ENCODE data around the gene GRK7. TPM values are rescaled to one million over a fixed set of nuclear protein-coding genes. Genes with fewer than 3 reads are reported as not detected.

The GRK7 gene
- total RNA-seq, 2 experiments from 2014 or later = not detected

DNA sequence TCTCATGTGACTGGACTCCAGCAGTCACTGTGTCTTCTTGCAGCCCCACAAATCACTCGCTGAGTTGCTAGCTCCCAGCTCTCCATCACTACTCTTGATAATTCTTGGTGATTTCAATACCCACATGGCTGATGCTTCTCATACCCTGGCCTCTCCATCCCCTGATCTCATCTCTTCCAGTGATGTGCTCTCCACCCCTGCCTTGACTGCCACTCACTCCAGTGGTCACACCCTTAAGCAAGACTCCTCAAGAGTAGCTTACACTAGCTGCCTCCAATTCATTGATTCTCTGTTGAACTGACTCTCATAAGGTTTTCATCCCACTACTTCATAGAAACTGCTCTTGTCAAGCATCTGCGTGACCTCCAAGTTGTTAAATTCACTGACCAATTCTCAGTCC is 837 bp downstream of the GRK7 start:
- Mint-ChIP-seq H3K9me3 (ENCODE audit: insufficient read depth) (no peaks in the 10 kb centered on the region), H3K36me3 (ENCODE audit: low read depth) (no peaks in the 10 kb centered on the region), H3K4me3 (no peak overlapping the region), H3K27me3 (ENCODE audit: low read depth) (no peaks in the 10 kb centered on the region), H3K4me1 (ENCODE audit: low read depth) (peaks cover 5% of the 10 kb centered on the region), H3K27ac (no peak overlapping the region)
- CTCF ChIA-PET = interaction anchor here (1.2 kb wide), 1 partner anchor 11 kb away, joined by 3 read pairs; no protein-coding TSS in a partner anchor
- no peak for DNase-seq
- POLR2A ChIA-PET = no interaction called here
- ATAC-seq = no peak

DNA sequence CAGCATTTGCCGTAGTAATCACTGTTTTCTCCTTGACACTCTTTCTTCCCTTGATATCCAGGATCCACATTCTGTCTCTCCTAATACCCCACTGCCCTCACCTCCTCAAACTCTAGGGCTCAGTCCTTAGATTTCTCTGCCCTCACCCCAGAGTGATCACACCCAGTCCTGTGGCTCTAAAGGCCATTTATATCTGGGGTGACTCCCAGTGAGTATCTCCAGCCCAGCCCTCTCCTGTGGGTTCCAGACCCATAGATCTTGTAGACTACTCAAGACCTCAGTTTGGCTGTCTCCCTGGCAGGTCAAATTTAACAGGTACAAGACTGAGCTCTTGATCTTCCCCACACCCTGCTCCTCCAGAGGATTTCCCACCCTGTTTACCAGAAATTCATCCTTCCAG is 1.3 kb downstream of the GRK7 start:
- Mint-ChIP-seq H3K36me3 (ENCODE audit: low read depth) (no peaks in the 10 kb centered on the region), H3K9me3 (ENCODE audit: insufficient read depth) (no peaks in the 10 kb centered on the region), H3K4me3 (no peak overlapping the region), H3K27me3 (ENCODE audit: low read depth) (no peaks in the 10 kb centered on the region), H3K27ac (no peak overlapping the region), H3K4me1 (ENCODE audit: low read depth) (peaks cover 5% of the 10 kb centered on the region)
- ATAC-seq (no peak), DNase-seq (no peak)
- POLR2A ChIA-PET = no interaction called here
- CTCF ChIA-PET = interaction anchor here (1.2 kb wide), 1 partner anchor 12 kb away, joined by 3 read pairs; no protein-coding TSS in a partner anchor

DNA sequence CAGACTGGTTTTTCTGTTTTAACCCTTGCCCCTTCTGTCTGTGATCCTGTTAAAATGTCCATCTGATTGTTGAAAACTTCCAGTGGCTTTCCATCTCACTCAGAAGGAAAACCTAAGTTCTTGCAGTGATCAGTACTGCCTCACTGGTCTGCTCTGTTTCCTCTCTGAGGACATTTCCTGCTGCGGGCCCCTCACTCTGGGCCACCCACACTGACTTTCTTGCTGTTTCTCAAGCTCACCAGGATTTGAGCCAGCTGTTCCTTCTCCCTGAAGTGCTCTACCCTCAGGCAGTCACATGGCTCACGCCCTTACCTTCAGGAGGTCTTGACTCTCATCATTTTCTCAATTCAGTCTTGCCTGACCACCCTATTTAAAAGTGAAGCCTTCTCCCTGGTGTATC is 1.8 kb downstream of the GRK7 start:
- Mint-ChIP-seq H3K4me3 (no peak overlapping the region), H3K36me3 (ENCODE audit: low read depth) (no peaks in the 10 kb centered on the region), H3K9me3 (ENCODE audit: insufficient read depth) (no peaks in the 10 kb centered on the region), H3K27ac (no peak overlapping the region), H3K4me1 (ENCODE audit: low read depth) (peaks cover 5% of the 10 kb centered on the region), H3K27me3 (ENCODE audit: low read depth) (no peaks in the 10 kb centered on the region)
- peak; percentile 23 for ATAC-seq
- ChIA-PET CTCF (interaction anchor here (1.2 kb wide), 1 partner anchor 12 kb away, joined by 3 read pairs; no protein-coding TSS in a partner anchor), POLR2A (no interaction called here)
- no peak for DNase-seq

DNA sequence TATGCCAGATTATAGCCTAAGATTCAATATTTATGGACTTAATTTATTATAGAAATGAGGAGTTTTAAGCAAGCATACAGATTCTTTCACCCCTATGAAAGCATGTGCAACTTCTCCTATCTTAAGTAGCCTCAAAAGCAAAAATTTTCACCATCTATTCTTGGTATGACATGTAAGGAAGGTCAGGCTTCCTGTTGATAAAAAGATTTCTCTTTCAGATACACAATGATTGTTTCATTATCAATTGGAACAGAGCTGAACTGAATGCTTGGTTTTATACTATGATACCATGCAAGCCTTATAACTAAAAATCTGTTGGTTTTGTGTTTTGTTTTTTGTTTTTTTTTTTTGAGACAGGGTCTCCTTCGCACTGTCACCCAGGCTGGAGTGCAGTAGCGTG is 3.9 kb downstream of the GRK7 start:
- Mint-ChIP-seq H3K4me1 (ENCODE audit: low read depth) (peaks cover 5% of the 10 kb centered on the region), H3K27me3 (ENCODE audit: low read depth) (no peaks in the 10 kb centered on the region), H3K4me3 (no peak overlapping the region), H3K36me3 (ENCODE audit: low read depth) (no peaks in the 10 kb centered on the region), H3K27ac (no peak overlapping the region), H3K9me3 (ENCODE audit: insufficient read depth) (no peaks in the 10 kb centered on the region)
- ChIA-PET CTCF (interaction anchor here (0.7 to 1.6 kb wide), 6 partner anchors 12 to 312 kb away, joined by 3 to 4 read pairs (median 3); partner anchors contain the start of genes ATP1B3 and RNF7), POLR2A (interaction anchor here (0.9 to 1.0 kb wide), 2 partner anchors 29 to 31 kb away, joined by 5 read pairs; no protein-coding TSS in a partner anchor)
- DNase-seq (no peak), ATAC-seq (no peak)

- H3K27ac Mint-ChIP-seq = no peak overlapping the region
- H3K36me3 Mint-ChIP-seq (ENCODE audit: low read depth) = no peaks in the 10 kb centered on the region
- ATAC-seq (no peak), DNase-seq (no peak)
- H3K4me1 Mint-ChIP-seq (ENCODE audit: low read depth) = peaks cover 5% of the 10 kb centered on the region
- POLR2A ChIA-PET = no interaction called here
- no peak overlapping the region for H3K4me3 Mint-ChIP-seq
- no peaks in the 10 kb centered on the region for H3K27me3 Mint-ChIP-seq (ENCODE audit: low read depth)
- CTCF ChIA-PET = no interaction called here
- no peaks in the 10 kb centered on the region for H3K9me3 Mint-ChIP-seq (ENCODE audit: insufficient read depth)
Measured at GRCh38 chr3:141769221-141769894, 6.2 kb downstream of the GRK7 start.

GRCh38 chr3:141773676-141774075 is 10.5 kb downstream of the GRK7 start:
- Mint-ChIP-seq H3K27ac (no peak overlapping the region), H3K36me3 (ENCODE audit: low read depth) (no peaks in the 10 kb centered on the region), H3K9me3 (ENCODE audit: insufficient read depth) (no peaks in the 10 kb centered on the region), H3K4me3 (no peak overlapping the region), H3K4me1 (ENCODE audit: low read depth) (no peaks in the 10 kb centered on the region), H3K27me3 (ENCODE audit: low read depth) (no peaks in the 10 kb centered on the region)
- ATAC-seq (no peak), DNase-seq (no peak)
- ChIA-PET CTCF (interaction anchor here (1.0 kb wide), 1 partner anchor 33 kb away, joined by 3 read pairs; no protein-coding TSS in a partner anchor), POLR2A (interaction anchor here (0.6 kb wide), 1 partner anchor 21 kb away, joined by 3 read pairs; no protein-coding TSS in a partner anchor)

DNA sequence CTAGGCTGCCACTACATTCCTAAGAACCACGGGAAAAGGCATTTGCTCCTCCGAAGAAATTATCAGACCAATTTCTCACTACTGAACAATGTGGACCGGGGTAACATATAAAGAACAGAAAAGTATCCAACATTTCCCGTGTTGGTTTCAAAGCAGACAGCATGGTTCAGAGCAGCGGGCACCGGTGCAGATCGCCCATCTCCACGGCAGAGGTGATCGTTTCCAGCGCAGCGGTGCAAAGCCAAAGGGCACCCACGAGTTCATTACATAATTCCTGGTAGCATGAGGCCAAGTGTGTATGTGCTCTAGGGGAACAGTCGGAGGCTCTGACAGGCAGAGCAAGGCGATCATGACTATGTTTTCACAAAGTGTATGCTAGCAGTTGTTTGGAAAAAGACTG is 13.2 kb downstream of the GRK7 start:
- no peak for ATAC-seq

GRCh38 chr3:141776885-141777284 is 13.7 kb downstream of the GRK7 start:
- H3K4me3 Mint-ChIP-seq = no peak overlapping the region
- CTCF ChIA-PET = no interaction called here
- no peaks in the 10 kb centered on the region for H3K4me1 Mint-ChIP-seq (ENCODE audit: low read depth)
- H3K27ac Mint-ChIP-seq = no peak overlapping the region
- H3K36me3 Mint-ChIP-seq (ENCODE audit: low read depth) = no peaks in the 10 kb centered on the region
- ATAC-seq = no peak
- H3K9me3 Mint-ChIP-seq (ENCODE audit: insufficient read depth) = no peaks in the 10 kb centered on the region
- DNase-seq = no peak
- POLR2A ChIA-PET = no interaction called here
- no peaks in the 10 kb centered on the region for H3K27me3 Mint-ChIP-seq (ENCODE audit: low read depth)

More for the DNA sequence above, 13.2 kb downstream of the GRK7 start:
- ChIA-PET POLR2A (no interaction called here), CTCF (no interaction called here)
- Mint-ChIP-seq H3K27ac (no peak overlapping the region), H3K4me3 (no peak overlapping the region), H3K4me1 (ENCODE audit: low read depth) (no peaks in the 10 kb centered on the region), H3K36me3 (ENCODE audit: low read depth) (no peaks in the 10 kb centered on the region), H3K27me3 (ENCODE audit: low read depth) (no peaks in the 10 kb centered on the region), H3K9me3 (ENCODE audit: insufficient read depth) (no peaks in the 10 kb centered on the region)
- no peak for DNase-seq

GRCh38 chr3:141777957-141778813 is 15.0 kb downstream of the GRK7 start:
- ATAC-seq (no peak), DNase-seq (no peak)
- Mint-ChIP-seq H3K27me3 (ENCODE audit: low read depth) (no peaks in the 10 kb centered on the region), H3K27ac (no peak overlapping the region), H3K36me3 (ENCODE audit: low read depth) (no peaks in the 10 kb centered on the region), H3K4me3 (no peak overlapping the region), H3K9me3 (ENCODE audit: insufficient read depth) (no peaks in the 10 kb centered on the region), H3K4me1 (ENCODE audit: low read depth) (no peaks in the 10 kb centered on the region)
- ChIA-PET CTCF (no interaction called here), POLR2A (interaction anchor here (1.0 kb wide), 1 partner anchor 19 kb away, joined by 4 read pairs; no protein-coding TSS in a partner anchor)

DNA sequence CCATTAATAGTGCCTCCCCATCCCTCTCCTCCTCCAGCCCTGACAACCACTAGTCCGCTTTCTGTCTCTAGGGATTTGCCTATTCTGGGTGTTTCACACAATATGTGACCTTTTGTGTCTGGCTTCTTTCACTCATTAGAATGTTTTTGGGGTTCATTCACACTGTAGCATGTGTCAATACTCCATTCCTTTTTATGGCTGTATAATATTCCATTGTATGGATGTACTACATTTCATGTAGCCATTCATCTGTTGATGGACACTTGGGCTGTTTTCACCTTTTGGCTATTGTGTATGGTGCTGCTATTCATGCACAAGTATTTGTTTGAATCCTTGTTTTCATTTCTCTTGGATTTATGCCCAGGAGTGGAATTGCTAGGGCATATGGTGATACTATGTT is 16.5 kb downstream of the GRK7 start:
- Mint-ChIP-seq H3K4me3 (no peak overlapping the region), H3K36me3 (ENCODE audit: low read depth) (no peaks in the 10 kb centered on the region), H3K4me1 (ENCODE audit: low read depth) (no peaks in the 10 kb centered on the region), H3K27ac (no peak overlapping the region), H3K27me3 (ENCODE audit: low read depth) (no peaks in the 10 kb centered on the region), H3K9me3 (ENCODE audit: insufficient read depth) (no peaks in the 10 kb centered on the region)
- ChIA-PET POLR2A (no interaction called here), CTCF (no interaction called here)
- DNase-seq (no peak), ATAC-seq (no peak)

DNA sequence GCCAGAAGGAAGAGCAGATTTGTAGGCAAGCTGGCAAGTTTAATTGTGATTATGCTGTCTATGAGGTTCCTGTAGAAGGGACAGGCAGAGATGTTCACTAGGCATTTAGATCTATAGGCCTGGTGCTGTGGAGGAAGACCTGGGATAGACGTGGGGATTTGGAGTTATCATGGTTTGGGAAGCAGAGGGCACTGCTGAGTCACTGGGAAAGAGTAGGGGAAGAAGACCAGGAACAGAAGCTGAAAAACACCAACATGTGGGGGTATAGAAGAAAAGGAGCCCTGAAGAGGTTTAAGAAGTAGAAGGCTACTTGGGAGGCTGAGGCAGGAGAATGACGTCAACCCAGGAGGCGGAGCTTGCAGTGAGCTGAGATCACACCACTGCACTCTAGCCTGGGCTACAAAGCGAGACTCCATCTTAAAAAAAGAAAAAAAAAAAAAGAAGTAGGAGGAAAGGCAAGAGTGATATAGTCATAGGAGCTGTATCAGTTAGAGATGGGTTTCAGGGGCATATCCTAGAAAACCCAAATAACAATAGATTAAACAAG is 19.3 kb downstream of the GRK7 start:
- DNase-seq = no peak
- no peak for ATAC-seq
- POLR2A ChIA-PET = interaction anchor here (0.7 kb wide), 1 partner anchor 20 kb away, joined by 3 read pairs; no protein-coding TSS in a partner anchor
- H3K4me1 Mint-ChIP-seq (ENCODE audit: low read depth) = no peaks in the 10 kb centered on the region
- H3K36me3 Mint-ChIP-seq (ENCODE audit: low read depth) = no peaks in the 10 kb centered on the region
- no peaks in the 10 kb centered on the region for H3K9me3 Mint-ChIP-seq (ENCODE audit: insufficient read depth)
- H3K27ac Mint-ChIP-seq = no peak overlapping the region
- H3K4me3 Mint-ChIP-seq = no peak overlapping the region
- CTCF ChIA-PET = interaction anchor here (0.6 to 1.8 kb wide), 3 partner anchors 10 to 80 kb away, joined by 3 to 4 read pairs (median 3); no protein-coding TSS in a partner anchor
- H3K27me3 Mint-ChIP-seq (ENCODE audit: low read depth) = no peaks in the 10 kb centered on the region

DNA sequence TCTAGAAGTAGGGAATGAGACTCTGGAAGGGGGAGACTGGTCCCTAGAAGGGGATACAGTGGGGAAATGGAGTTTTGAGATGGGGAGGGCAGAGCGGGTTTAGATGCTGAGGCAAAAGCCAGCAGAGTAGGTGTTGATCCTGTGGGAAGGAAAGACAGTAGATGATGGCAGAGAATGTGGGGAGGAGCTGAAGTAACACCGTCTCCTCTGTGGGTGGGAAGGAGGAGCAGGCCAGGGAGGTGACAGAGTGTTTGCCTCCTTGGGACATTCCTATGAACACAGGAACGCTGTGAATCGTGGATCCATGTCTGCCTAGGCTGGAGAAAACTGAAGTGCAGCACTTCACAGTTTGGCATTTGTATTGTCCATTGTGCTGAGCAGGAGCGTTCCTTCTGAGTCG is 20.4 kb downstream of the GRK7 start:
- Mint-ChIP-seq H3K36me3 (ENCODE audit: low read depth) (no peaks in the 10 kb centered on the region), H3K9me3 (ENCODE audit: insufficient read depth) (no peaks in the 10 kb centered on the region), H3K27me3 (ENCODE audit: low read depth) (no peaks in the 10 kb centered on the region), H3K4me1 (ENCODE audit: low read depth) (peaks cover 2% of the 10 kb centered on the region), H3K27ac (no peak overlapping the region), H3K4me3 (no peak overlapping the region)
- ATAC-seq (no peak), DNase-seq (no peak)
- ChIA-PET CTCF (interaction anchor here (0.9 to 1.8 kb wide), 2 partner anchors 9 to 16 kb away, joined by 3 to 4 read pairs; no protein-coding TSS in a partner anchor), POLR2A (no interaction called here)

All from activated CD8-positive, alpha-beta T cell treated with anti-CD3 and anti-CD28 coated beads, Interleukin-2, amount 10 ng/mL, durations not matched to agents 7 days and 5 days (primary cell).